SK-N-SH (cell line): ENCODE data around the gene IPO4. TPM values are rescaled to one million over a fixed set of nuclear protein-coding genes. Genes with fewer than 3 reads are reported as not detected.

Experiments
- CHD2 ChIP-seq: fragments of 150-350 bp; IDR thresholded peaks from 2 replicates; pipeline ENCODE4 v1.6.1; 2018; ENCODE audit warnings: low read length; ENCODE audit not compliant: partially characterized antibody
- EP300 ChIP-seq, 2 experiments: IDR thresholded peaks; 2 replicates each; pipeline versions ENCODE4 v1.4.0 to v1.6.1; 2012; ENCODE audit warnings: borderline replicate concordance in 1 of 2, low read depth in 1 of 2, low read length in 1 of 2
- FOXJ3 ChIP-seq: sonication (generic); formaldehyde crosslinking; IDR thresholded peaks from 2 replicates; pipeline ENCODE4 v1.5.1; 2020; ENCODE audit warnings: mild to moderate bottlenecking, missing genetic modification reagents
- GATA2 ChIP-seq: sonication (generic); formaldehyde crosslinking; IDR thresholded peaks from 2 replicates; pipeline ENCODE4 v1.5.0; 2020; ENCODE audit warnings: mild to moderate bottlenecking, missing genetic modification reagents
- JUND ChIP-seq: IDR thresholded peaks from 2 replicates; pipeline ENCODE4 v1.4.0; 2012
- MEF2A ChIP-seq: IDR thresholded peaks from 2 replicates; pipeline ENCODE4 v1.4.0; 2012; ENCODE audit warnings: low read depth, borderline replicate concordance
- POLR2AphosphoS5 ChIP-seq: IDR thresholded peaks from 2 replicates; pipeline ENCODE4 v1.6.1; 2012; ENCODE audit warnings: low read depth, low read length
- RAD21 ChIP-seq: IDR thresholded peaks from 2 replicates; pipeline ENCODE4 v1.6.1; 2012; ENCODE audit warnings: mild to moderate bottlenecking, low read length
- RFX5 ChIP-seq: IDR thresholded peaks from 2 replicates; pipeline ENCODE4 v1.6.1; 2012; ENCODE audit warnings: mild to moderate bottlenecking, improper control_type of control experiment, low read length
- RXRA ChIP-seq: IDR thresholded peaks from 2 replicates; pipeline ENCODE4 v1.4.0; 2012; ENCODE audit warnings: low read depth, mild to moderate bottlenecking, borderline replicate concordance
- SMC3 ChIP-seq: IDR thresholded peaks from 2 replicates; pipeline ENCODE4 v1.6.1; 2012; ENCODE audit warnings: low read depth, low read length, improper control_type of control experiment
- TAF1 ChIP-seq: IDR thresholded peaks from 2 replicates; pipeline ENCODE4 v1.6.1; 2012; ENCODE audit warnings: low read depth, mild to moderate bottlenecking, low read length, moderate library complexity, borderline replicate concordance
- TCF12 ChIP-seq: IDR thresholded peaks from 2 replicates; pipeline ENCODE4 v1.4.0; 2012
- YY1 ChIP-seq: IDR thresholded peaks from 2 replicates; pipeline ENCODE4 v1.4.0; 2012; ENCODE audit warnings: low read depth, mild to moderate bottlenecking
- polyA plus RNA-seq, 3 experiments: library from polyadenylated mRNA; depleted of rRNA; stranded (reverse); fragments of >200 nt; gene quantifications; 2 replicates each; pipeline ENCODE4 v1.2.3, GENCODE V29; 2012
- TF ChIP-seq, protein P1 (sequence below): IDR thresholded peaks from 2 replicates; pipeline ENCODE4 v1.6.1; 2012; ENCODE audit warnings: mild to moderate bottlenecking, low read depth, low read length, moderate library complexity
- TF ChIP-seq, protein P2 (sequence below): IDR thresholded peaks from 2 replicates; pipeline ENCODE4 v1.4.0; 2012; ENCODE audit warnings: low read depth, borderline replicate concordance
- TF ChIP-seq, protein P3 (sequence below): IDR thresholded peaks from 2 replicates; pipeline ENCODE4 v1.4.0; 2012; ENCODE audit warnings: low read depth, borderline replicate concordance
- TF ChIP-seq, protein P4 (sequence below): fragments of 200-600 bp; sonication (generic); IDR thresholded peaks from 2 replicates; pipeline ENCODE4 v1.6.1; 2017; ENCODE audit warnings: antibody characterized with exemption, mild to moderate bottlenecking, moderate library complexity
- TF ChIP-seq, protein P5 (sequence below): IDR thresholded peaks from 2 replicates; pipeline ENCODE4; 2012

IPO4 gene
- polyA plus RNA-seq, 1 of the 3 experiments (the other 2 are of a cell fraction), result 61.3 TPM

DNA sequence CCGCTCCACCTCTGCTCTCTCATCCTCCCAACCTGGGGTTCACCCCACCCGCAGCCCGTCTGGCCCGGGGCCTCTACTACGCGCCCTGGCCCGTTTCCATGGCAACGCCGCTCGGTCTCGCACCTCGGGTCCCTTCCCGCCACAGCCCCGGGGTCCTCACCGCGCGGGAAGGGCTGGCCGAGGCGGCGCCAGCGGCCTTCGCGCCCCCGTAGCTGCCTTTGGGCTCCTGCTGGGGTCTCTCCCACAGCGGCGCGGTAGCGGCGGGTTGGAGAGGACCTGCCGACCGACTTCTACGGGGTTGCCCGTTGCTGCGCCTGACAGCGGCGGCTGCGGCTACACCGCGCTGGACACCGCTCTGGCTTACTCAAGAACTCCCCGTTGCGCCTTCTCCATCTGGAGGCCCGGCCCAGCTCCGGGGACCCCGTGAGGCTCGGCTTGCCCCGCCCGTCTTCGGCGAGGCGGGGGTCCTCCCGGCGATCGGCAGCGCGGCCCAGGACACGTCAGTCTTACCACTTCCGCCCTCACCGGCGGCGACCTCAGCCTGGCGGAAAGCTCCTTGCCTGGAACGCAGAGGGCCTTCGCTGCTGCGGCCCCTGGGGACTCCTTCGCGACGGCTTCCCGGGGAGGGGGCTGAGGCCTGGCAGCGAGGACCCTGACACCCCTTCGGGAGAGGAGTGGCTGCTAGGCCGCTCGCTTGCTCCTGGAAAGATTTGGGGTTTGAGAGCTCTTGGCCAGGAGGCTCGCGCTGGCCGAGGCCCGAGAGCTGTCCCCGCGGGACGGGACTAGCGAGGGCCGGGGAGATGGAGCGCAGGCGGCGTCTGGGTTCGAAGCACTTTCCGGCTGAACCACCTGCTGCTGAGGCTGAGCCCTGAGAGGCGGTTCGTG is 6.8 kb upstream of the IPO4 start, which contains the start of gene TM9SF1 (continued):
- TF ChIP-seq, protein P1, sequence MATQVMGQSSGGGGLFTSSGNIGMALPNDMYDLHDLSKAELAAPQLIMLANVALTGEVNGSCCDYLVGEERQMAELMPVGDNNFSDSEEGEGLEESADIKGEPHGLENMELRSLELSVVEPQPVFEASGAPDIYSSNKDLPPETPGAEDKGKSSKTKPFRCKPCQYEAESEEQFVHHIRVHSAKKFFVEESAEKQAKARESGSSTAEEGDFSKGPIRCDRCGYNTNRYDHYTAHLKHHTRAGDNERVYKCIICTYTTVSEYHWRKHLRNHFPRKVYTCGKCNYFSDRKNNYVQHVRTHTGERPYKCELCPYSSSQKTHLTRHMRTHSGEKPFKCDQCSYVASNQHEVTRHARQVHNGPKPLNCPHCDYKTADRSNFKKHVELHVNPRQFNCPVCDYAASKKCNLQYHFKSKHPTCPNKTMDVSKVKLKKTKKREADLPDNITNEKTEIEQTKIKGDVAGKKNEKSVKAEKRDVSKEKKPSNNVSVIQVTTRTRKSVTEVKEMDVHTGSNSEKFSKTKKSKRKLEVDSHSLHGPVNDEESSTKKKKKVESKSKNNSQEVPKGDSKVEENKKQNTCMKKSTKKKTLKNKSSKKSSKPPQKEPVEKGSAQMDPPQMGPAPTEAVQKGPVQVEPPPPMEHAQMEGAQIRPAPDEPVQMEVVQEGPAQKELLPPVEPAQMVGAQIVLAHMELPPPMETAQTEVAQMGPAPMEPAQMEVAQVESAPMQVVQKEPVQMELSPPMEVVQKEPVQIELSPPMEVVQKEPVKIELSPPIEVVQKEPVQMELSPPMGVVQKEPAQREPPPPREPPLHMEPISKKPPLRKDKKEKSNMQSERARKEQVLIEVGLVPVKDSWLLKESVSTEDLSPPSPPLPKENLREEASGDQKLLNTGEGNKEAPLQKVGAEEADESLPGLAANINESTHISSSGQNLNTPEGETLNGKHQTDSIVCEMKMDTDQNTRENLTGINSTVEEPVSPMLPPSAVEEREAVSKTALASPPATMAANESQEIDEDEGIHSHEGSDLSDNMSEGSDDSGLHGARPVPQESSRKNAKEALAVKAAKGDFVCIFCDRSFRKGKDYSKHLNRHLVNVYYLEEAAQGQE, result 0 out of 2 replicates have a peak, but pooled peaks have one; percentile 5
- TF ChIP-seq, protein P2, sequence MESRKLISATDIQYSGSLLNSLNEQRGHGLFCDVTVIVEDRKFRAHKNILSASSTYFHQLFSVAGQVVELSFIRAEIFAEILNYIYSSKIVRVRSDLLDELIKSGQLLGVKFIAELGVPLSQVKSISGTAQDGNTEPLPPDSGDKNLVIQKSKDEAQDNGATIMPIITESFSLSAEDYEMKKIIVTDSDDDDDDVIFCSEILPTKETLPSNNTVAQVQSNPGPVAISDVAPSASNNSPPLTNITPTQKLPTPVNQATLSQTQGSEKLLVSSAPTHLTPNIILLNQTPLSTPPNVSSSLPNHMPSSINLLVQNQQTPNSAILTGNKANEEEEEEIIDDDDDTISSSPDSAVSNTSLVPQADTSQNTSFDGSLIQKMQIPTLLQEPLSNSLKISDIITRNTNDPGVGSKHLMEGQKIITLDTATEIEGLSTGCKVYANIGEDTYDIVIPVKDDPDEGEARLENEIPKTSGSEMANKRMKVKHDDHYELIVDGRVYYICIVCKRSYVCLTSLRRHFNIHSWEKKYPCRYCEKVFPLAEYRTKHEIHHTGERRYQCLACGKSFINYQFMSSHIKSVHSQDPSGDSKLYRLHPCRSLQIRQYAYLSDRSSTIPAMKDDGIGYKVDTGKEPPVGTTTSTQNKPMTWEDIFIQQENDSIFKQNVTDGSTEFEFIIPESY, result no peak
- TF ChIP-seq, protein P3, sequence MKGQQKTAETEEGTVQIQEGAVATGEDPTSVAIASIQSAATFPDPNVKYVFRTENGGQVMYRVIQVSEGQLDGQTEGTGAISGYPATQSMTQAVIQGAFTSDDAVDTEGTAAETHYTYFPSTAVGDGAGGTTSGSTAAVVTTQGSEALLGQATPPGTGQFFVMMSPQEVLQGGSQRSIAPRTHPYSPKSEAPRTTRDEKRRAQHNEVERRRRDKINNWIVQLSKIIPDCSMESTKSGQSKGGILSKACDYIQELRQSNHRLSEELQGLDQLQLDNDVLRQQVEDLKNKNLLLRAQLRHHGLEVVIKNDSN, result peak; percentile 33; the same call in 1 of the 2 replicates
- TF ChIP-seq FOXJ3 (CRISPR knock-in tag) (no peak; the same call in 1 of the 2 replicates), POLR2AphosphoS5 (peak; percentile 78), MEF2A (no peak), EP300 (IDR thresholded peaks at IDR 0.05; ENCODE audit: borderline replicate concordance in 1 of 2, low read depth in 1 of 2, low read length in 1 of 2) (peak in 1 of 2 experiments; percentile 7; a peak in 1 of 4 replicates), RAD21 (no peak), RXRA (no peak), SMC3 (no peak), RFX5 (no peak), YY1 (0 out of 2 replicates have a peak, but pooled peaks have one; percentile 53), JUND (no peak; the same call in 1 of the 2 replicates), GATA2 (CRISPR knock-in tag) (no peak), CHD2 (peak; percentile 46), TAF1 (peak; percentile 54; the same call in 1 of the 2 replicates), TCF12 (peak; percentile 27; the same call in 1 of the 2 replicates)
- TF ChIP-seq, protein P4, sequence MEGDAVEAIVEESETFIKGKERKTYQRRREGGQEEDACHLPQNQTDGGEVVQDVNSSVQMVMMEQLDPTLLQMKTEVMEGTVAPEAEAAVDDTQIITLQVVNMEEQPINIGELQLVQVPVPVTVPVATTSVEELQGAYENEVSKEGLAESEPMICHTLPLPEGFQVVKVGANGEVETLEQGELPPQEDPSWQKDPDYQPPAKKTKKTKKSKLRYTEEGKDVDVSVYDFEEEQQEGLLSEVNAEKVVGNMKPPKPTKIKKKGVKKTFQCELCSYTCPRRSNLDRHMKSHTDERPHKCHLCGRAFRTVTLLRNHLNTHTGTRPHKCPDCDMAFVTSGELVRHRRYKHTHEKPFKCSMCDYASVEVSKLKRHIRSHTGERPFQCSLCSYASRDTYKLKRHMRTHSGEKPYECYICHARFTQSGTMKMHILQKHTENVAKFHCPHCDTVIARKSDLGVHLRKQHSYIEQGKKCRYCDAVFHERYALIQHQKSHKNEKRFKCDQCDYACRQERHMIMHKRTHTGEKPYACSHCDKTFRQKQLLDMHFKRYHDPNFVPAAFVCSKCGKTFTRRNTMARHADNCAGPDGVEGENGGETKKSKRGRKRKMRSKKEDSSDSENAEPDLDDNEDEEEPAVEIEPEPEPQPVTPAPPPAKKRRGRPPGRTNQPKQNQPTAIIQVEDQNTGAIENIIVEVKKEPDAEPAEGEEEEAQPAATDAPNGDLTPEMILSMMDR, result no peak
- TF ChIP-seq, protein P5, sequence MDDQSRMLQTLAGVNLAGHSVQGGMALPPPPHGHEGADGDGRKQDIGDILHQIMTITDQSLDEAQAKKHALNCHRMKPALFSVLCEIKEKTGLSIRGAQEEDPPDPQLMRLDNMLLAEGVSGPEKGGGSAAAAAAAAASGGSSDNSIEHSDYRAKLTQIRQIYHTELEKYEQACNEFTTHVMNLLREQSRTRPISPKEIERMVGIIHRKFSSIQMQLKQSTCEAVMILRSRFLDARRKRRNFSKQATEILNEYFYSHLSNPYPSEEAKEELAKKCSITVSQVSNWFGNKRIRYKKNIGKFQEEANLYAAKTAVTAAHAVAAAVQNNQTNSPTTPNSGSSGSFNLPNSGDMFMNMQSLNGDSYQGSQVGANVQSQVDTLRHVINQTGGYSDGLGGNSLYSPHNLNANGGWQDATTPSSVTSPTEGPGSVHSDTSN, result no peak
